DOHH2 (cell line): ENCODE results near the gene OR11A1.

Experiments used
- H3F3A ChIP-seq: fragments of 200-600 bp; sonication (generic), shearing (Covaris generic); 2 replicates; pipeline ENCODE4 v1.6.0; 2016; ENCODE audit warnings: antibody characterized with exemption, mild to moderate bottlenecking; ENCODE audit not compliant: control insufficient read depth, insufficient read depth
- H3K27ac ChIP-seq: fragments of 200-600 bp; sonication (generic); 2 replicates; pipeline ENCODE4 v1.5.1; 2014; ENCODE audit warnings: low read depth, mild to moderate bottlenecking, low read length, moderate library complexity
- H3K27me3 ChIP-seq: fragments of 200-600 bp; sonication (generic); 2 replicates; pipeline ENCODE4 v1.6.1; 2014; ENCODE audit warnings: mild to moderate bottlenecking, low read length, mixed read lengths; ENCODE audit not compliant: control insufficient read depth
- H3K36me3 ChIP-seq: fragments of 200-600 bp; sonication (generic); 2 replicates; pipeline ENCODE4 v1.6.1; 2014; ENCODE audit warnings: mild to moderate bottlenecking, low read length, moderate library complexity, mixed read lengths; ENCODE audit not compliant: control insufficient read depth
- H3K4me1 ChIP-seq: fragments of 200-600 bp; sonication (generic); 2 replicates; pipeline ENCODE4 v1.6.1; 2014; ENCODE audit warnings: mild to moderate bottlenecking, low read length, mixed read lengths; ENCODE audit not compliant: control insufficient read depth
- H3K4me2 ChIP-seq: fragments of 200-600 bp; sonication (generic); 2 replicates; pipeline ENCODE4 v1.6.0; 2014; ENCODE audit warnings: mild to moderate bottlenecking, low read length, moderate library complexity
- H3K4me3 ChIP-seq: fragments of 200-600 bp; sonication (generic); 2 replicates; pipeline ENCODE4 v1.5.1; 2014; ENCODE audit warnings: mild to moderate bottlenecking, low read length, mixed read lengths
- H3K79me2 ChIP-seq: fragments of 200-600 bp; sonication (generic); 2 replicates; pipeline ENCODE4 v1.6.1; 2014; ENCODE audit warnings: mild to moderate bottlenecking, low read length, mixed read lengths; ENCODE audit not compliant: control insufficient read depth
- H3K9me2 ChIP-seq: fragments of 200-600 bp; sonication (generic); replicated peaks from 2 replicates; pipeline ENCODE4 v1.6.1; 2014; ENCODE audit warnings: mild to moderate bottlenecking, low read length, mixed read lengths; ENCODE audit not compliant: control insufficient read depth
- H3K9me3 ChIP-seq: fragments of 200-600 bp; sonication (generic); 2 replicates; pipeline ENCODE4 v1.6.1; 2014; ENCODE audit warnings: antibody characterized with exemption, low read length, mixed read lengths; ENCODE audit not compliant: control insufficient read depth, insufficient read depth
- H4K20me1 ChIP-seq: fragments of 200-600 bp; sonication (generic); 2 replicates; pipeline ENCODE4 v1.6.0; 2014; ENCODE audit warnings: low read depth, mild to moderate bottlenecking, antibody characterized with exemption, low read length, moderate library complexity; ENCODE audit not compliant: control insufficient read depth, insufficient read depth
- CTCF ChIP-seq: fragments of 200-600 bp; sonication (generic); IDR thresholded peaks from one replicate; pipeline ENCODE4 v1.5.1; 2014; ENCODE audit warnings: antibody characterized with exemption, mild to moderate bottlenecking, low read depth, low read length; ENCODE audit not compliant: poor library complexity, severe bottlenecking
- EZH2phosphoT487 ChIP-seq: fragments of 200-600 bp; sonication (generic); IDR thresholded peaks from 2 replicates; pipeline ENCODE4 v1.6.1; 2017; ENCODE audit warnings: borderline replicate concordance, mild to moderate bottlenecking, antibody characterized with exemption, low read length, moderate library complexity, mixed read lengths

Gene OR11A1

GRCh38 chr6:29414588-29414987 is 42.3 kb downstream of the OR11A1 start, which contains the start of gene OR12D1:
TSS of gene OR12D1 (plus strand) at chr6:29414928.
- Histone ChIP-seq H3K27me3 (no peaks in the 10 kb centered on the region; the same call in 1 of the 2 replicates), H3F3A (no peaks in the 10 kb centered on the region), H4K20me1 (no peaks in the 10 kb centered on the region), H3K36me3 (no peaks in the 10 kb centered on the region), H3K9me3 (no peaks in the 10 kb centered on the region; the same call in none of the 2 replicates), H3K4me2 (no peak within 1 kb of the TSS), H3K27ac (no peak within 1 kb of the TSS), H3K4me3 (no peak within 1 kb of the TSS), H3K9me2 (no peaks in the 10 kb centered on the region), H3K4me1 (no peaks in the 10 kb centered on the region), H3K79me2 (no peaks in the 10 kb centered on the region)
- TF ChIP-seq CTCF (no peak), EZH2phosphoT487 (no peak)

GRCh38 chr6:29403801-29404200 is 53.1 kb downstream of the OR11A1 start:
- no peaks in the 10 kb centered on the region for H3K9me3 ChIP-seq
- no peak overlapping the region for H3K4me3 ChIP-seq
- no peaks in the 10 kb centered on the region for H4K20me1 ChIP-seq
- H3K9me2 ChIP-seq = no peaks in the 10 kb centered on the region
- no peaks in the 10 kb centered on the region for H3K4me1 ChIP-seq
- no peak overlapping the region for H3K27ac ChIP-seq
- no peaks in the 10 kb centered on the region for H3F3A ChIP-seq
- no peaks in the 10 kb centered on the region for H3K36me3 ChIP-seq
- TF ChIP-seq EZH2phosphoT487 (no peak), CTCF (no peak)
- no peaks in the 10 kb centered on the region for H3K79me2 ChIP-seq
- H3K27me3 ChIP-seq = no peaks in the 10 kb centered on the region
- no peak overlapping the region for H3K4me2 ChIP-seq

GRCh38 chr6:29399525-29399924 is 57.3 kb downstream of the OR11A1 start:
- H3K27ac ChIP-seq = no peak overlapping the region
- no peak for TF ChIP-seq CTCF
- TF ChIP-seq EZH2phosphoT487 = no peak
- H3K9me2 ChIP-seq = no peaks in the 10 kb centered on the region
- H3K27me3 ChIP-seq = no peaks in the 10 kb centered on the region
- no peaks in the 10 kb centered on the region for H3K4me1 ChIP-seq
- no peaks in the 10 kb centered on the region for H4K20me1 ChIP-seq
- no peaks in the 10 kb centered on the region for H3K79me2 ChIP-seq
- no peaks in the 10 kb centered on the region for H3K9me3 ChIP-seq
- no peaks in the 10 kb centered on the region for H3F3A ChIP-seq
- H3K4me2 ChIP-seq = no peak overlapping the region
- no peaks in the 10 kb centered on the region for H3K36me3 ChIP-seq
- H3K4me3 ChIP-seq = no peak overlapping the region

GRCh38 chr6:29395331-29395730 is 61.5 kb downstream of the OR11A1 start, which contains the start of gene OR12D2:
TSS of gene OR12D2 (plus strand) at chr6:29395631. CDS start at chr6:29396700, 1,069 bp downstream.
- Histone ChIP-seq H3K9me3 (no peaks in the 10 kb centered on the region), H3K9me2 (no peaks in the 10 kb centered on the region), H3K79me2 (no peaks in the 10 kb centered on the region), H4K20me1 (no peaks in the 10 kb centered on the region), H3K4me3 (no peak within 1 kb of the TSS), H3F3A (no peaks in the 10 kb centered on the region), H3K27me3 (no peaks in the 10 kb centered on the region), H3K4me2 (no peak within 1 kb of the TSS), H3K4me1 (no peaks in the 10 kb centered on the region), H3K27ac (no peak within 1 kb of the TSS), H3K36me3 (no peaks in the 10 kb centered on the region)
- TF ChIP-seq CTCF = no peak
- no peak for TF ChIP-seq EZH2phosphoT487
